Caco-2 (cell line): ENCODE data around the gene MAD2L2. TPM values are rescaled to one million over a fixed set of nuclear protein-coding genes. Genes with fewer than 3 reads are reported as not detected.

Source experiments
- BruUV-seq: library from RNA; stranded (reverse); fragments of 400-500 nt; replicated peaks from 2 replicates; lab custom pipeline; 2021; lab: Mats Ljungman, UMichigan
- CTCF ChIA-PET: fragments of 300-600 bp; sonication (Branson Sonifier 250); formaldehyde crosslinking; loops from one replicate; lab custom pipeline; 2022; ENCODE audit warnings: antibody characterized with exemption; lab: Charles Lee
- POLR2A ChIA-PET: fragments of 300-600 bp; sonication (Branson Sonifier 250); formaldehyde crosslinking; loops from one replicate; lab custom pipeline; 2022; ENCODE audit warnings: antibody characterized with exemption; lab: Charles Lee
- DNase-seq, 2 experiments: peaks; one replicate each; pipeline versions ENCODE4 v3.0.0 to v3.0.0-alpha.2; 2020 to 2022
- H3K27me3 ChIP-seq: replicated peaks from 2 replicates; pipeline ENCODE4 v1.6.0; 2011; ENCODE audit warnings: low read length; ENCODE audit not compliant: control insufficient read depth, insufficient read depth
- H3K36me3 ChIP-seq: 2 replicates; pipeline ENCODE4 v1.5.1; 2011; ENCODE audit warnings: low read length; ENCODE audit not compliant: control insufficient read depth, insufficient read depth
- H3K4me1 ChIP-seq: fragments of 250-450 bp; sonication (Bioruptor Pico); 2 replicates; pipeline ENCODE4 v1.5.1; 2020; ENCODE audit warnings: mild to moderate bottlenecking
- H3K4me3 ChIP-seq: 2 replicates; pipeline ENCODE4 v1.5.1; 2011; ENCODE audit warnings: low read depth, mild to moderate bottlenecking, control low read depth, low read length
- H3K9me3 ChIP-seq: fragments of 250-450 bp; sonication (Bioruptor Pico); 2 replicates; pipeline ENCODE4 v1.5.1; 2020; ENCODE audit warnings: mild to moderate bottlenecking, moderate library complexity
- H3K27ac Mint-ChIP-seq: one replicate; pipeline ENCODE4 v1.8.0; 2022; ENCODE audit warnings: mixed read lengths; ENCODE audit not compliant: unreplicated experiment
- H3K27me3 Mint-ChIP-seq: one replicate; pipeline ENCODE4 v1.8.0; 2022; ENCODE audit warnings: mixed read lengths; ENCODE audit not compliant: insufficient read depth, unreplicated experiment
- H3K36me3 Mint-ChIP-seq: one replicate; pipeline ENCODE4 v1.8.0; 2022; ENCODE audit warnings: mild to moderate bottlenecking, mixed read lengths; ENCODE audit not compliant: insufficient read depth, unreplicated experiment
- H3K4me1 Mint-ChIP-seq: one replicate; pipeline ENCODE4 v1.8.0; 2022; ENCODE audit warnings: low read depth, mixed read lengths; ENCODE audit not compliant: unreplicated experiment
- H3K4me3 Mint-ChIP-seq: one replicate; pipeline ENCODE4 v1.8.0; 2022; ENCODE audit warnings: mild to moderate bottlenecking, moderate library complexity, mixed read lengths; ENCODE audit not compliant: unreplicated experiment
- H3K9me3 Mint-ChIP-seq: one replicate; pipeline ENCODE4 v1.8.0; 2022; ENCODE audit warnings: mixed read lengths; ENCODE audit not compliant: unreplicated experiment
- CTCF ChIP-seq, 2 experiments: fragments of 200-600 bp in 1 of 2; IDR thresholded peaks; 1 replicate in 1 of 2; 2 replicates in 1 of 2; pipeline versions ENCODE4 v1.5.1 to v1.8.0; 2011 to 2022; ENCODE audit warnings: antibody characterized with exemption in 1 of 2, control low read depth in 1 of 2, inconsistent platforms in 1 of 2, low read depth in 1 of 2, low read length in 1 of 2, mild to moderate bottlenecking in 1 of 2, moderate library complexity in 1 of 2; ENCODE audit not compliant: insufficient read depth in 1 of 2, severe bottlenecking in 1 of 2, unreplicated experiment in 1 of 2
- intact Hi-C: fragments of 100-400 bp; cut with micrococcal nuclease; formaldehyde crosslinking; loops from one replicate; pipeline ENCODE4 v1.10.0; 2022; ENCODE audit not compliant: unreplicated experiment
- total RNA-seq: library from RNA; stranded (reverse); gene quantifications from 2 replicates; pipeline ENCODE4 v1.2.3, GENCODE V29; 2022

The MAD2L2 gene
- total RNA-seq, 1 experiment from 2014 or later: 49.9 TPM

- Histone ChIP-seq H3K36me3 (no peaks in the 10 kb centered on the region), H3K4me3 (no peak overlapping the region), H3K4me1 (no peaks in the 10 kb centered on the region), H3K27me3 (no peaks in the 10 kb centered on the region), H3K9me3 (no peaks in the 10 kb centered on the region)
- Mint-ChIP-seq H3K4me1 (no peaks in the 10 kb centered on the region), H3K9me3 (no peaks in the 10 kb centered on the region), H3K4me3 (no peak overlapping the region), H3K27ac (no peak overlapping the region), H3K36me3 (peaks cover 13% of the 10 kb centered on the region), H3K27me3 (no peaks in the 10 kb centered on the region)
- no TSS peak for BruUV-seq
- ChIA-PET POLR2A (no interaction called here), CTCF (no interaction called here)
- no peak for TF ChIP-seq CTCF (IDR thresholded peaks at IDR 0.05; ENCODE audit: insufficient read depth in 1 of 2, low read depth in 1 of 2, low read length in 1 of 2, severe bottlenecking in 1 of 2, unreplicated experiment in 1 of 2)
- intact Hi-C loops: loop anchor here (5.0 to 10.0 kb wide), 2 partner anchors 73 to 610 kb away; no protein-coding TSS in a partner anchor
- DNase-seq: no peak
These were observed 33.6 kb downstream of the MAD2L2 start for GRCh38 chr1:11647333-11647732.

- no TSS peak for BruUV-seq
- H3K4me1 ChIP-seq: no peaks in the 10 kb centered on the region
- H3K36me3 ChIP-seq: no peaks in the 10 kb centered on the region
- H3K4me3 Mint-ChIP-seq: no peak overlapping the region
- no peak overlapping the region for H3K4me3 ChIP-seq
- no peaks in the 10 kb centered on the region for H3K4me1 Mint-ChIP-seq
- DNase-seq: no peak
- no peaks in the 10 kb centered on the region for H3K27me3 Mint-ChIP-seq
- intact Hi-C loops: loop anchor here (5.0 to 10.0 kb wide), 2 partner anchors 72 to 609 kb away; no protein-coding TSS in a partner anchor
- CTCF ChIA-PET: interaction anchor here (0.6 to 1.2 kb wide), 5 partner anchors 18 to 405 kb away, joined by 3 to 5 read pairs (median 4); partner anchors contain the start of genes FBXO6 and MTOR
- peaks cover 18% of the 10 kb centered on the region for H3K36me3 Mint-ChIP-seq
- H3K27ac Mint-ChIP-seq: no peak overlapping the region
- H3K27me3 ChIP-seq: no peaks in the 10 kb centered on the region
- H3K9me3 Mint-ChIP-seq: no peaks in the 10 kb centered on the region
- POLR2A ChIA-PET: no interaction called here
- H3K9me3 ChIP-seq: no peaks in the 10 kb centered on the region
- no peak for TF ChIP-seq CTCF (IDR thresholded peaks at IDR 0.05; ENCODE audit: insufficient read depth in 1 of 2, low read depth in 1 of 2, low read length in 1 of 2, severe bottlenecking in 1 of 2, unreplicated experiment in 1 of 2)
These were observed 34.6 kb downstream of the MAD2L2 start for GRCh38 chr1:11646317-11646716.

GRCh38 chr1:11645670-11646265, 35.2 kb downstream of the MAD2L2 start:
- ChIA-PET CTCF (interaction anchor here (0.6 to 1.2 kb wide), 6 partner anchors 18 to 404 kb away, joined by 3 to 5 read pairs (median 4); partner anchors contain the start of genes FBXO6 and MTOR), POLR2A (interaction anchor here (1.1 kb wide), 1 partner anchor 8 kb away, joined by 4 read pairs; the partner anchor contains the start of genes FBXO2 and FBXO44)
- DNase-seq: peak; percentile 70 to 81
- Mint-ChIP-seq H3K36me3 (peaks cover 16% of the 10 kb centered on the region), H3K27ac (no peak overlapping the region), H3K4me1 (no peaks in the 10 kb centered on the region), H3K4me3 (no peak overlapping the region), H3K9me3 (no peaks in the 10 kb centered on the region), H3K27me3 (no peaks in the 10 kb centered on the region)
- Histone ChIP-seq H3K36me3 (no peaks in the 10 kb centered on the region), H3K27me3 (no peaks in the 10 kb centered on the region), H3K4me3 (no peak overlapping the region), H3K9me3 (no peaks in the 10 kb centered on the region), H3K4me1 (no peaks in the 10 kb centered on the region)
- no TSS peak for BruUV-seq
- TF ChIP-seq CTCF (IDR thresholded peaks at IDR 0.05; ENCODE audit: insufficient read depth in 1 of 2, low read depth in 1 of 2, low read length in 1 of 2, severe bottlenecking in 1 of 2, unreplicated experiment in 1 of 2): peak; percentile 69 to 71
- intact Hi-C loops: loop anchor here (5.0 to 10.0 kb wide), 2 partner anchors 71 to 608 kb away; no protein-coding TSS in a partner anchor
